Stomach (tissue), 9 donors: Measurements from ENCODE around the gene DENND2D. TPM values are rescaled to one million over a fixed set of nuclear protein-coding genes. Genes with fewer than 3 reads are reported as not detected.
A peak's percentile ranks its signal among the peaks of the same experiment; 100 is the strongest.

Source experiments
- DNase-seq, 2 donors: peaks; one replicate each; pipeline versions ENCODE4 v3.0.0 to v3.0.0-alpha.2; 2013 to 2019
- H3K27ac ChIP-seq, 5 donors: fragments of 200-600 bp in 4 of 5; sonication (generic) in 4 of 5; one replicate each; pipeline ENCODE4 v1.5.1; 2013 to 2019; ENCODE audit warnings: mild to moderate bottlenecking in 1 of 5, moderate library complexity in 1 of 5
- H3K27me3 ChIP-seq, 3 donors: fragments of 200-600 bp; sonication (generic); one replicate each; pipeline ENCODE4 v1.5.1; 2017 to 2019; ENCODE audit warnings: mixed run types in 1 of 3
- H3K36me3 ChIP-seq, 4 donors: fragments of 200-600 bp; sonication (generic); 1 replicate in 3 of 4; 2 replicates in 1 of 4; pipeline ENCODE4 v1.5.1; 2016 to 2019
- H3K4me1 ChIP-seq, 4 donors: fragments of 200-600 bp; sonication (generic); one replicate each; pipeline ENCODE4 v1.5.1; 2016 to 2019
- H3K4me3 ChIP-seq, 4 donors: fragments of 200-600 bp; sonication (generic) in 3 of 4; one replicate each; pipeline ENCODE4 v1.5.1; 2016 to 2019; ENCODE audit warnings: mild to moderate bottlenecking in 1 of 4
- H3K9me3 ChIP-seq, 4 donors: fragments of 200-600 bp; sonication (generic); one replicate each; pipeline ENCODE4 v1.5.1; 2016 to 2019
- EP300 ChIP-seq: sonication (generic); formaldehyde crosslinking; IDR thresholded peaks from one replicate; pipeline ENCODE4 v1.6.1; 2017; ENCODE audit warnings: antibody characterized with exemption
- POLR2A ChIP-seq, 4 donors: fragments of 450-650 bp; IDR thresholded peaks; one replicate each; pipeline ENCODE4 v1.6.1; 2016; ENCODE audit warnings: antibody characterized with exemption in 4 of 4, control low read depth in 2 of 4, mild to moderate bottlenecking in 1 of 4, moderate library complexity in 1 of 4
- POLR2AphosphoS5 ChIP-seq, 3 donors: sonication (generic); formaldehyde crosslinking; IDR thresholded peaks; one replicate each; pipeline ENCODE4 v1.6.1; 2016; ENCODE audit warnings: antibody characterized with exemption in 3 of 3
- WGBS, 5 donors: extraction: QIAGEN DNeasy Blood & Tissue Kit in 3 of 5; methylation state at CpG; one replicate each; pipeline versions ENCODE4 v1.1.5 to v1.1.7; 2013 to 2018; 5-methylcytosine and 5-hydroxymethylcytosine counted together
- intact Hi-C: fragments of 100-400 bp; cut with DNase I; formaldehyde crosslinking; loops from one replicate; pipeline ENCODE4 v1.15.1; 2023; ENCODE audit warnings: low total_unique reads
- polyA plus RNA-seq, 3 donors: library from polyadenylated mRNA; stranded (reverse); fragments of 200-250 nt; gene quantifications; one replicate each; pipeline ENCODE4 v1.2.3, GENCODE V29; 2013
- total RNA-seq, 5 donors: library from RNA; depleted of rRNA; stranded (reverse); fragments of >200 nt; gene quantifications; one replicate each; pipeline versions ENCODE4 v1.1.0 to v1.2.3, GENCODE V29; 2014 to 2016
- TF ChIP-seq, protein P1 (sequence below), 7 experiments: fragments of 450-650 bp in 4 of 7; fragments of 200-600 bp in 3 of 7; sonication (generic) in 3 of 7; IDR thresholded peaks; one replicate each; pipeline ENCODE4 v1.5.1; 2016 to 2019; ENCODE audit warnings: antibody characterized with exemption in 7 of 7, control low read depth in 2 of 7, mild to moderate bottlenecking in 1 of 7
- donor health status: healthy with polysubstance abuse.
- donor health status: Bipolar disorder and iron deficiency.
- donor health status: healthy.

DENND2D gene
- total and polyA plus RNA-seq, 8 donors, result 24.6 to 121 (median 39.5) TPM

DNA sequence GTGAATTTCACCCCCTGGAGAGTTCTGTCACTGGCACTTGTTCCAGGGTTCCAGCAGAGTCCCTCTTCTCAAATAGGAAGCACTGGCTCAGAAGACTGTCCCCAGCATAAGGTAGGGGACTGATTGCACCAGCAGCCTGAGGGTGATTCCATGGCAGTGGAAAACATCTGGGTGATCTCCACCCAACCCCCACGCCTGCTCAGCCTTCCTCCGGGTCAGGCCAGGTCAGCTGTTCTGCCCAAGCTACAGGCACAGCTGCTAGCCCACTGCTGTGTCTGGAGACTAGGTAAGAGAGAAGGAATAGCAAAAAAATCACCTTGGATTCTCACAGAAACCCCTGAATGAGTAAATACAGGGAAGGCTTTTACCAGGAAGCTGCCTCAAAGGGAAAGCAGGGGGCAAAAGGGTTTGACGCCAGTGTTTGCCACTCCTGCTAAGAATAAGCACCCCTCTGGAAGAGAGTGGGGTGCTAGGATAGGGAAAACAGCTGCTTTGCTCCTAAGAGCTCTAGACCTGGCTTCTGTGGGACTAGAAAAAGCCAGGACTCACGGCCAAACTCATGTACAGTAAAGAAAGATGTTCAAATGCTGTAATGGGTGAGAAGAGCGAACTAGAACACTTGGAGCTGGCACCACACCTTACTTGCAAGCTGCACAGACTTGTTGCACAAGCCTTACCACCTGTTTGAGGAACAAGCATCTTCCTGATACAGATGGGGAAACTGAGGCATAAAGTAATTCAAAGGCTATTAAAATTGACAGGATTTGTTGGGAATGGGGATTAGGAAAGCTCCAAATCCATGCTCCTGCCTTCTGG lies 1.0 kb upstream of the DENND2D start:
- 46 to 60% (median 49%) methylated on average over 5 of the region's 5 CpGs for WGBS, 5 donors
- H3K4me1 ChIP-seq, result peaks cover 45 to 90% (median 66%) of the 10 kb centered on the region in 4 donors
- H3K27ac ChIP-seq, result peak overlapping the region; percentile 73 to 97 (median 93)
- H3K36me3 ChIP-seq, result peaks cover 13 to 24% (median 18%) of the 10 kb centered on the region in 4 donors
- TF ChIP-seq, protein P1, sequence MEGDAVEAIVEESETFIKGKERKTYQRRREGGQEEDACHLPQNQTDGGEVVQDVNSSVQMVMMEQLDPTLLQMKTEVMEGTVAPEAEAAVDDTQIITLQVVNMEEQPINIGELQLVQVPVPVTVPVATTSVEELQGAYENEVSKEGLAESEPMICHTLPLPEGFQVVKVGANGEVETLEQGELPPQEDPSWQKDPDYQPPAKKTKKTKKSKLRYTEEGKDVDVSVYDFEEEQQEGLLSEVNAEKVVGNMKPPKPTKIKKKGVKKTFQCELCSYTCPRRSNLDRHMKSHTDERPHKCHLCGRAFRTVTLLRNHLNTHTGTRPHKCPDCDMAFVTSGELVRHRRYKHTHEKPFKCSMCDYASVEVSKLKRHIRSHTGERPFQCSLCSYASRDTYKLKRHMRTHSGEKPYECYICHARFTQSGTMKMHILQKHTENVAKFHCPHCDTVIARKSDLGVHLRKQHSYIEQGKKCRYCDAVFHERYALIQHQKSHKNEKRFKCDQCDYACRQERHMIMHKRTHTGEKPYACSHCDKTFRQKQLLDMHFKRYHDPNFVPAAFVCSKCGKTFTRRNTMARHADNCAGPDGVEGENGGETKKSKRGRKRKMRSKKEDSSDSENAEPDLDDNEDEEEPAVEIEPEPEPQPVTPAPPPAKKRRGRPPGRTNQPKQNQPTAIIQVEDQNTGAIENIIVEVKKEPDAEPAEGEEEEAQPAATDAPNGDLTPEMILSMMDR (IDR thresholded peaks at IDR 0.05), result no peak
- TF ChIP-seq EP300, result no peak
- TF ChIP-seq POLR2AphosphoS5 (IDR thresholded peaks at IDR 0.05), result no peak
- TF ChIP-seq POLR2A (IDR thresholded peaks at IDR 0.05), result no peak
- intact Hi-C loops, result no loop called here
- DNase-seq, result no peak
- no peaks in the 10 kb centered on the region for H3K9me3 ChIP-seq
- H3K4me3 ChIP-seq, result peak overlapping the region in 1 of 4 donors; percentile 40
- H3K27me3 ChIP-seq, result peaks cover 0 to 21% (median 0%) of the 10 kb centered on the region in 3 donors

DNA sequence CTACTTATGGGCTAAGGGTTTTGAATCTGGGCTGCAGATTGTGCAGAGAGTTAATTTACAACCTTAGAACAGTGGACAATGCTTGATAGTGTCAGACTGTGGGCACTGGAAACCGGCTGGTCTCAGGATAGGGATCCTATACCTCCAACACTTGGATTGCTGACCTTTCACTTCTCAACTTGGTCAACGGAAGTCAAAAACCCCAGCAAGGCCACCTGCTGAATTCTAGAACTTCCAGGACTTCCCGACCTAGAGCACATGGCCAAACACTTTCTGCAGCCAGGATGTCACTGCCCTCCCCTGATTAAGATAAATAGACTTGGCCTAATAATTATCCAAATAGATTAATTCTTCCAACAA lies 336 bp upstream of the DENND2D start:
- H3K4me3 ChIP-seq, result peak overlapping the region in 3 of 4 donors; percentile 23 to 40 (median 38)
- intact Hi-C loops, result no loop called here
- peaks cover 17 to 31% (median 25%) of the 10 kb centered on the region in 4 donors for H3K36me3 ChIP-seq
- TF ChIP-seq, protein P1 (IDR thresholded peaks at IDR 0.05), result no peak
- peak in 1 of 3 donors; percentile 2 for TF ChIP-seq POLR2AphosphoS5 (IDR thresholded peaks at IDR 0.05)
- peaks cover 0 to 21% (median 0%) of the 10 kb centered on the region in 3 donors for H3K27me3 ChIP-seq
- peaks cover 52 to 92% (median 67%) of the 10 kb centered on the region in 4 donors for H3K4me1 ChIP-seq
- H3K9me3 ChIP-seq, result no peaks in the 10 kb centered on the region
- WGBS, 5 donors, result 14 to 48% (median 33%) methylated on average over 3 of the region's 3 CpGs
- peak overlapping the region; percentile 73 to 97 (median 93) for H3K27ac ChIP-seq
- no peak for DNase-seq

DNA sequence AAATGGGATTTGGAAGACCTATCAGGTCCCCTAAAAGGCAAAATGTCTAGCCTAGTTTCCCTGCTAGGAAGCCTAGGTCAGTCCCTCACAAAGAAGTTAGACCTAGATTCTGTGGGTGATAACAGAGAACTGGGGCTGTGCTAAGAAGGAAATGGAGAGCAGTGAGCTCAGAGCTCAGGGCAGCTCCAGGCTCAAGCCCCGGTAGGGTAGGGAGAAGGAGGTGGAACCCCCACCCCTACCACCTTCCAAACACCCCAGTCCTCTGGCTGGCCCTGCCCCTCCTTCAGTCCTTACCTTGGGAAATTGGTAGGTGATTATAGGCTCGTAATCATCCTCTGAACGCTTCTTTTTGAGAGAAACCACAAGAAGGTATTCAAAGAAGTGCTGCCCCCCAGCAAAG lies 1.1 kb downstream of the DENND2D start:
- intact Hi-C loops, result no loop called here
- WGBS, 5 donors, result 77 to 100% (median 81%) methylated on average over 3 of the region's 3 CpGs

DNA sequence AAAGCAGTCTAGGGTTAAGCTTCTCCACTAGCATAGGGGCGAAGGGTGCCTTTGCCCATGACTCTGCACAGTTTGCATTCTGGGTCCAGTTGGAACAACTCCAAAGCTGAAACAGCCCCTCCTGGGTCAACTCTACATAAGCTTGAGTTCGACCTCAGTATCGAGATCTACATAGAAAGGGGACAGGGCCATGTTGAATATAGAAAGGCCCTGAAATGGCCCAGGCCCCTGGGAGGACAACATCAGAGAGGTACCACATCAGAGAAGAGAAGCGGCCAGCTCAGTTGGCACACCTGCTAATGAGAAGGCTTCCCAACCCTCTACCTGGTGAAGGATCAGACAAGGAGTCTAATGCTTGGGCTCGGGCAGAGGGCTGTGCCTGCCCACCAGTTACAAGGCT lies 1.6 kb downstream of the DENND2D start:
- Histone ChIP-seq H3K27ac (peak overlapping the region; percentile 11 to 97 (median 93)), H3K27me3 (peaks cover 0 to 10% (median 0%) of the 10 kb centered on the region in 3 donors), H3K4me3 (peak overlapping the region; percentile 23 to 40 (median 33)), H3K36me3 (peaks cover 29 to 50% (median 42%) of the 10 kb centered on the region in 4 donors), H3K9me3 (no peaks in the 10 kb centered on the region), H3K4me1 (peaks cover 58 to 96% (median 70%) of the 10 kb centered on the region in 4 donors)
- TF ChIP-seq, protein P1 (IDR thresholded peaks at IDR 0.05), result no peak
- TF ChIP-seq POLR2AphosphoS5 (IDR thresholded peaks at IDR 0.05), result no peak
- no peak for TF ChIP-seq EP300
- no peak for TF ChIP-seq POLR2A (IDR thresholded peaks at IDR 0.05)
- WGBS, 5 donors, result 79 to 89% (median 85%) methylated on average over 5 of the region's 5 CpGs
- intact Hi-C loops, result no loop called here
- no peak for DNase-seq

More for the DNA sequence above, 1.1 kb downstream of the DENND2D start:
- Histone ChIP-seq H3K27me3 (peaks cover 0 to 15% (median 0%) of the 10 kb centered on the region in 3 donors), H3K4me1 (peaks cover 53 to 92% (median 69%) of the 10 kb centered on the region in 4 donors), H3K4me3 (peak overlapping the region; percentile 23 to 40 (median 33)), H3K9me3 (no peaks in the 10 kb centered on the region), H3K36me3 (peaks cover 26 to 46% (median 38%) of the 10 kb centered on the region in 4 donors), H3K27ac (peak overlapping the region; percentile 73 to 97 (median 93))
- DNase-seq, result no peak
- TF ChIP-seq, protein P1 (IDR thresholded peaks at IDR 0.05), result no peak
- TF ChIP-seq EP300, result no peak
- TF ChIP-seq POLR2A (IDR thresholded peaks at IDR 0.05), result no peak
- no peak for TF ChIP-seq POLR2AphosphoS5 (IDR thresholded peaks at IDR 0.05)
